ENCODE measurements around the gene CENPP. TPM values are rescaled to one million over a fixed set of nuclear protein-coding genes. Genes with fewer than 3 reads are reported as not detected.

Gene CENPP
- total RNA-seq, 1 donor from 2014 or later: 5.7 TPM

- Mint-ChIP-seq H3K9me3 (ENCODE audit: unreplicated experiment) (peaks cover 7% of the 10 kb centered on the region), H3K4me3 (ENCODE audit: unreplicated experiment) (no peak overlapping the region), H3K27ac (ENCODE audit: unreplicated experiment) (no peak overlapping the region), H3K4me1 (ENCODE audit: low read depth, unreplicated experiment) (no peaks in the 10 kb centered on the region), H3K27me3 (ENCODE audit: unreplicated experiment) (no peaks in the 10 kb centered on the region), H3K36me3 (ENCODE audit: unreplicated experiment) (peaks cover 10% of the 10 kb centered on the region)
- TF ChIP-seq CTCF (IDR thresholded peaks at IDR 0.05; ENCODE audit: partially characterized antibody, unreplicated experiment): no peak
- DNase-seq: no peak
Observed at GRCh38 chr9:92360083-92360482, 34.3 kb downstream of the CENPP start.

- no peak overlapping the region for H3K4me3 Mint-ChIP-seq (ENCODE audit: unreplicated experiment)
- no peak for TF ChIP-seq CTCF (IDR thresholded peaks at IDR 0.05; ENCODE audit: partially characterized antibody, unreplicated experiment)
- H3K27ac Mint-ChIP-seq (ENCODE audit: unreplicated experiment): no peak overlapping the region
- peaks cover 4% of the 10 kb centered on the region for H3K9me3 Mint-ChIP-seq (ENCODE audit: unreplicated experiment)
- no peak for DNase-seq
- peaks cover 5% of the 10 kb centered on the region for H3K36me3 Mint-ChIP-seq (ENCODE audit: unreplicated experiment)
- H3K4me1 Mint-ChIP-seq (ENCODE audit: low read depth, unreplicated experiment): no peaks in the 10 kb centered on the region
- no peaks in the 10 kb centered on the region for H3K27me3 Mint-ChIP-seq (ENCODE audit: unreplicated experiment)
Observed at GRCh38 chr9:92369075-92369474, 43.3 kb downstream of the CENPP start.

GRCh38 chr9:92373167-92373566 lies 47.4 kb downstream of the CENPP start:
- peaks cover 10% of the 10 kb centered on the region for H3K36me3 Mint-ChIP-seq (ENCODE audit: unreplicated experiment)
- peaks cover 2% of the 10 kb centered on the region for H3K9me3 Mint-ChIP-seq (ENCODE audit: unreplicated experiment)
- no peaks in the 10 kb centered on the region for H3K4me1 Mint-ChIP-seq (ENCODE audit: low read depth, unreplicated experiment)
- TF ChIP-seq CTCF (IDR thresholded peaks at IDR 0.05; ENCODE audit: partially characterized antibody, unreplicated experiment): no peak
- no peak overlapping the region for H3K4me3 Mint-ChIP-seq (ENCODE audit: unreplicated experiment)
- no peak for DNase-seq
- H3K27ac Mint-ChIP-seq (ENCODE audit: unreplicated experiment): no peak overlapping the region
- H3K27me3 Mint-ChIP-seq (ENCODE audit: unreplicated experiment): no peaks in the 10 kb centered on the region

- no peak for DNase-seq
- H3K27ac Mint-ChIP-seq (ENCODE audit: unreplicated experiment): no peak overlapping the region
- H3K9me3 Mint-ChIP-seq (ENCODE audit: unreplicated experiment): no peaks in the 10 kb centered on the region
- peaks cover 5% of the 10 kb centered on the region for H3K36me3 Mint-ChIP-seq (ENCODE audit: unreplicated experiment)
- no peaks in the 10 kb centered on the region for H3K4me1 Mint-ChIP-seq (ENCODE audit: low read depth, unreplicated experiment)
- TF ChIP-seq CTCF (IDR thresholded peaks at IDR 0.05; ENCODE audit: partially characterized antibody, unreplicated experiment): no peak
- H3K27me3 Mint-ChIP-seq (ENCODE audit: unreplicated experiment): no peaks in the 10 kb centered on the region
- H3K4me3 Mint-ChIP-seq (ENCODE audit: unreplicated experiment): no peak overlapping the region
Observed at GRCh38 chr9:92377876-92378275, 52.1 kb downstream of the CENPP start.

- no peak for DNase-seq
- H3K9me3 Mint-ChIP-seq (ENCODE audit: unreplicated experiment): no peaks in the 10 kb centered on the region
- no peaks in the 10 kb centered on the region for H3K4me1 Mint-ChIP-seq (ENCODE audit: low read depth, unreplicated experiment)
- no peaks in the 10 kb centered on the region for H3K27me3 Mint-ChIP-seq (ENCODE audit: unreplicated experiment)
- TF ChIP-seq CTCF (IDR thresholded peaks at IDR 0.05; ENCODE audit: partially characterized antibody, unreplicated experiment): no peak
- peaks cover 5% of the 10 kb centered on the region for H3K36me3 Mint-ChIP-seq (ENCODE audit: unreplicated experiment)
- H3K27ac Mint-ChIP-seq (ENCODE audit: unreplicated experiment): no peak overlapping the region
- no peak overlapping the region for H3K4me3 Mint-ChIP-seq (ENCODE audit: unreplicated experiment)
Observed at GRCh38 chr9:92378865-92379560, 53.3 kb downstream of the CENPP start.
